Measurements from ENCODE around the gene HPS3.

Gene HPS3

DNA sequence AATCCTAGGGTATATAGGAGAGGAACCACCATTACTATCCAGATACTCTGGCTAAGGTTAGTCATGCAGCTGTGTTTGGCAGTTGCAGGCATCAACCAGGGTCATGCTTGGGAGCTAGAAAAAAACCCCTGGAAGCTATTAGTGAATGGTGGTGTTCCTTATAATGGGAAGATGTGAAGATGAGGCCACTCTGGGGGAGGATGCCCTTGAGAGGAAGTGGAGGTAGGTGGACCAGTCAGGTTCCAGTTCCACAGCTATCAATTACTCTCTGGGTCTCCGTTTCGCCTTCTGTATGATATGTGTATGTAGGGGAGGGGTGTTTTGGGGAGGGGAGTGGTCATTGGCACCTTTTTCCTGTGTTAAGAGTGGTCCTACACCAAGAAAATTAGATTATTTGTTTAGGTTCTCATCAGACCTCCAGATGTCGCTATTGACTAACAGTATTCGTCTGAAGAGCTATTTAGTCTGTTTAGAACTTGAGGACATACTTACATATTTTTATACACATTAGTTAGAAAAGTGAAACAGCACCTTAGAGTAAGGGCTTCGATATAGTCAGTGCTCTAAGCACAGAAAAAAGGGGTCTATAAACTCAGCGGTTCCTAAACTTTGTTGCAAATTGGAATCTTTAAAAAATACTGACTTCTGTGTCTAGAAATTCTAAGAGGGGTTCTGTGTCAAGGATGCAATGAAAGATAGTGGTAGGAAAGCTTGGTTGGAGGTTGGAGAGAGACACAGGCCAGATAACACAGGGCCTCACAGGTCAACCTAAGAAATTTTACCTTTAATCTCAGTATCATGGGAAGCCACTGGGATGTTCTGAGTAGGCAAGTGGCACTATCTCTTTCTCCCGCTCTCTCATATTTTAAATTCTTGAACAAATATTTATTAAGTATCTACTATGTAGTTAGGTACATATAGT is 9.1 kb upstream of the HPS3 start:
- DNase-seq, result peak; percentile 52

DNA sequence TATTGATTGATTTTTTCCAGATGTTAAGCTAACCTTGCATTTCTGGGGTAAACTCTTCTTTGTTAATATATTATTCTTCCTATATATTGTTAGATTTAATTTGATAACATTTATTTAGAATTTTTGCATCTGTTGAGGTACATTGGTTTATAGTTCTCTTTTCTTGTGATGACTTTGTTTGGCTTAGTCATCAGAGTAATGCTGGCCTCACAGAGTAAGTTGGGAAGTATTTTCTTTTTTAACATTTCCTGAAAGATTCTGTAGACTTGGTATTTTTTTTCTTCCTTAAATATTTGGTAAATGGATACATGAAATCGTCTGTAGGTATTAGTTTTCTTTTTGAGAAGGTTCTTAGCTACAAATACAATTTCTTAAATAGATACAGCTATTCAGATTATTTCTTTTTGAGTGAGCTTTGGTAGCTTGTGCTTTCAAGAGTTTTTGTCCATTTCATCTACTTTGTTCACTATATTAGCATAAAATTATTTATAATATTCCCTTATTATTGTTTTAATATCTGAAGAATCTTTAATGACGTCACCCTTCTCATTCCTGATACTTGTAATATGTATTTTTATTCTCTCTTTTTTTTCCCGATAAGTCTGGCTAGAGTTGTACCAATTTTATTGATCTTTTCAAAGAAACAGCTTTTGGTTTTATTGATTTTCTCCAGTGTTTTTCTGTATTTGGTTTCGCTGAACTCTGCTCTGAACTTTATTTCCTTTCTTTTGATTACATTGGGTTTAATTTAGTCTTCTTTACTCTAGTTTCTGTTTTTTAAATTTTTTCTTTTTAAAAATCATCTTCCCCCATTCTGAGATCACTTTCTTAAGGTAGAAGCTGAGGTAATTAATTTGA is 6.5 kb upstream of the HPS3 start:
- DNase-seq, result no peak

DNA sequence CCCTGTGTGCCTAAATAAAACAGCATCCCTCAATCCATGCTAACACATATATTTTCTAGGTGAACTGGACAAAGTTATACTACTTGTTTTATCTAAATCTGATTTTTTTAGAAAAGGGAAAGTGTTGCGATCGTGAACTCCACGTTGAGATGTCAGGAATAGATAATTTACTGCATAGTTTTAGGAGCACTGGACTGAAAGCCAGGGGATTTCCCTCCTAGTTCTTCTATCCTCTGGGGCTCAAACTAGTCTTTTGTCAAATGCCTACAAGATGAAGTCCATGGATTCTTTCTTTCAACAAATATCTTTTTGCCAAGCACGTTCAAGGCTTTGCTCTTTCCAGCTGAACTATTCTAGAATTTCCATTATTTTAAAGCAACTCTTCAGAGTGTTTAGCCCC is 617 bp upstream of the HPS3 start:
- DNase-seq, result no peak

DNA sequence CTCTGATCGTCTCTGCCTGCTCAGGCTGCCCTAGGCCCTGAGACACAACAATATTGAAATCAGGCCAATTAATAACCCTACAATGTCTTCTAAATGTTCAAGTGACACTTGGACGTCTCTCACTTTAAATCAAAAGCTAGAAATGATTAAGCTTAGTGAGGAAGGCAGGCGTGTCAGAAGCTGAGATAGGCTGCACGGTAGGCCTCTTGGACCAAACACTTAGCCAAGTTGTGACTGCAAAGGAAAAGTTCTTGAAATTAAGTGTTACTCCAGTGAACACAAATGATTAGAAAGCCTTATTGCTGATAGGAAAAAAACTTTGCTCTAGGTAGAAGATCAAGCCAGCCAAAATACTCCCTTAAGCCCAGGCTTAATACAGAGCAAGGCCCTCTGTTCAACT is 2.2 kb downstream of the HPS3 start:
- no peak for DNase-seq

DNA sequence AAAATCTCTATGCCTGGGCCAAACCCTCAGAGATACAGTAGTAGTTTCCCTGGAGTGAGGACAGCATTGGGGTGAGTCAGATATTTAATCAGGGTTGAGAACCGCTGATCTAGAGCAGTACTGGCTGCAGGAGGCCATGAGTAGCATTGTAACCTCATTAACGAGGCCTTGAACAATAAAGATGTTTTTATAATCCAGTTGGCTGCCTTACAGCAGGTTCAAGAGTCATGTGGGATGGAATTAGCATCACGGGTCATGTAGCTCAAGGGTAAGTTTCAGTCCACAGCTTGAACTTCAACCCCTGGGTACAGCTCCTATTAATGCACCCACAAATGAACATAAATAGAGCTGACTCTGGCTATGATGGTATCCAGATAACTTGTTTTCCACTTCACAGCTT is 5.1 kb downstream of the HPS3 start:
- DNase-seq, result no peak

DNA sequence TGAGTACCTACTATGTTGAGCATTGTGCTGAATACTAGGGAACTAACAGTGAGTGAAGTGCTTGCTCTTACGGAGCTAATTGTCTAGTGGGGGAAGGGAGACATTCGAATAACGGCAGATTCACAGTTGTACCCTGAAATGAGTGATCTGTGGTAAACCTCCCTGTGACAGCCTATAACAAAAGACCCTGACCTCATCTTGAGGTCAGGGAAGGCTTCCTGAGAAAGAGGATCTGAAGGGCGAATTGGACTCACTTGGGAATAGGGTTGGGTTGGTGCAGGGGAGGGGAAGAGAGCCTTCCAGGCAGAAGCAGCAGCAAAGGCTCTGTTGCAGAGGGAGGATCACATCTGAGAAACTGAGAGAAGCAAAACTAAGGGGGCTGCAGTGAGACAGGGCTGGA is 13.2 kb downstream of the HPS3 start:
- DNase-seq, result no peak

DNA sequence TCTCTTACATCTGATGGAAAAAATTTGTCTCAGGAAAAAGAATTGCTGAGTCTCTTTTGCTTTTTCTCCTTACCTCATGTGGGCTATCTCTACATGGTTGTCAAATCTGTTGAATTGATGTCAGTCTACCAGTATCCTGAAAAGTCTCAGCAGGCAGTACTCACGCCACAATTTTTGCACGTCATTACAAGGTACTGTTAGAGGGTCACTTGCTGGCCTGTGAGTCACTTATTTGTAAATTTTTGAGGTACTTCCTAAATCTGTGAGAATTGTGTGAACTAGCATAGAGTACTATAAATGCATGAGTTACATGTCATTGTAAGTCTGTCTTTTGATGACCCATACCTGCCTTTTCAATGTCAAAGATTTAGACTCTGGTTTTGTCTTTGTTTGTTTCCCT is 15.9 kb downstream of the HPS3 start:
- DNase-seq, result no peak

DNA sequence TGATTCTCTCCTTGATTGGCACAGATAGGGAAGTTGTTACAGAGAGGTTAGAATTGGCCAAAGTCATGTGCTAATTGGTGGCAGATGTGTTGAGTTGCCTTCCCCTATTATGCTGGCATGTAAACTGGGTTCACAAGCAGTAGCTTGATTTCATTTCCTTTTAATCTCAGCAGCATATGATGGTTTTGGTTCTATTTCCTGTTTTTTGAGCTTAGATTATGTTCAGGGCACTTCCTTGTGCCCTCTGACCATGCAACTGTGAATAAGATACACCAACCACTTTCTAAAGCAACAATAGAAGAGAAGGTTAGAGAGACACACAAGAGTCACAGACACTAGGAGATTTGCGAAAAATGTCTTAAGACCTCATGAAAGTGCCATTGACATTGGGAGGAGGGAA is 16.5 kb downstream of the HPS3 start:
- DNase-seq, result no peak

DNA sequence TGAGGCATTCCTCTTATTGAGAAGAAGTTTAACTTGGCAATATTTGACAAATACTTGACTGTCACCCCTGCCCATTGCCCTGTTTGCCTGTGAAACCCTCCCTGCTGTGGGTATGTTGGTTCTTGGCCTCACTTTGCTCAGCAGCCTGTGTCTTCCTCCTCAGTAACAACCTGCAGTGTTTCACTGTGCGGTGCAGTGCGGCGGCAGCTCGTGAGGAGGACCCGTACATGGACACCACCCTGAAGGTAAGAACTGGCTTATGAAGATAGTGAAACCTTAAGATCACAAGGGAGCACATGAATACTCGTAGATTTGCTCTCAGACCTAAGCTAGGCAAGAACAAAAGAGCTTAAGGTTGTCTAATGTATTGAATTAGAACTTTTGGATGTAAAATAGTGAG is 21.0 kb downstream of the HPS3 start:
- DNase-seq, result no peak

DNA sequence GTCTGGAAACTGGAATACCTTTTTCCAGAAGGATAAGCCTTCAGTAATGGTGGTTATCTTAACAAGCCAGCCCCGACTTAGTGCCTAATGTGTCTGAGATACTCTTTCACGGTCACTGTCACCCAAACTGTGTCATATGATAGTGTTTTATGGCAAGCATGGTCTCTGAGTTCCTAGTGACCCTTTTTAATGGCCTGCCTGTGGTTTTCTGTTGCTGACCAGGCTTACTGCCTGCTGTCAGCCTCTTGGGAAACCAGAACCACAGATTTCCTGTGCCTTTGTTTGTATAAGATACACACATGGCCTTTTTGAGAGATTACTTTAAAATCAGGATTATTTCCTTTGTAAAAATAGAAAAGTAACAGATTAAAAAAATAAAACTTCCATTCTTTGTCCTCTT is 22.4 kb downstream of the HPS3 start:
- DNase-seq, result no peak

DNA sequence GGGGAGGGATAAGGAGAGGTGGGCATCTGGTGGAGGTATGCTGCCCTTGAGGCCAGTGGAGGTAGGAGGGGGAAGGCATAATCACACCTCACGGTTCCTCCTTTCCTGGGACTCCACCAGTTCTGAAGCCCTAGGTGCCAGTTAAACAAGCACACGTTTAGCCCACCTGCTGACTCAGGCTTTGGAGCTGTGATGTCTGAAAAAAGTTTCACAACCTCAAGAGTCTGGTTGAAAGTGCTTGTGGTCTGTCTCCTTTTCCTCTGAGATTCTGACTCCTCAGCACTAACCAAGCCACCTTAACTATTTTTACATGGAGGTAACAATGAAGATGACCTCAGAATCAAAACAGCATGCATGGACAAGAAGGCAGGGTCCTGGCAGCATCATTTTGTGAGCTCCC is 23.0 kb downstream of the HPS3 start:
- no peak for DNase-seq

DNA sequence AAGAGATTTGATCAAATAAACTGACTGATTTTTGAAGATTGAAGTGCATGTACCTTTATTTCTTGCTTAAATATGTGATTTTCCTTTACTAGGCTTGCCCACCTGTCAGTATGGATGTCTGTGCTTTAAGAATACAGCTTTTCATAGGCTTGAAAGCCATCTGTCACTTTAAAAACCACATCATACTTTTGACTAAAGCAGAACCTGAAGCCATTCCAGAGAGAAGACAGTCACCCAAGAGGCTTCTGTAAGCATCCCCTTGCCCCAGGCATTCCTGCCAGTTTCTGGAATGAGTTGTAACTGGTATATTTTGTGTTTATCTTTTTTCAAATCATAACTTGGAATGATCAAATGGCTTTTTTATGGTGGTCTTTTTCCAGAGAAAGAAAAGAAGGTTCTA is 24.0 kb downstream of the HPS3 start:
- DNase-seq, result no peak

DNA sequence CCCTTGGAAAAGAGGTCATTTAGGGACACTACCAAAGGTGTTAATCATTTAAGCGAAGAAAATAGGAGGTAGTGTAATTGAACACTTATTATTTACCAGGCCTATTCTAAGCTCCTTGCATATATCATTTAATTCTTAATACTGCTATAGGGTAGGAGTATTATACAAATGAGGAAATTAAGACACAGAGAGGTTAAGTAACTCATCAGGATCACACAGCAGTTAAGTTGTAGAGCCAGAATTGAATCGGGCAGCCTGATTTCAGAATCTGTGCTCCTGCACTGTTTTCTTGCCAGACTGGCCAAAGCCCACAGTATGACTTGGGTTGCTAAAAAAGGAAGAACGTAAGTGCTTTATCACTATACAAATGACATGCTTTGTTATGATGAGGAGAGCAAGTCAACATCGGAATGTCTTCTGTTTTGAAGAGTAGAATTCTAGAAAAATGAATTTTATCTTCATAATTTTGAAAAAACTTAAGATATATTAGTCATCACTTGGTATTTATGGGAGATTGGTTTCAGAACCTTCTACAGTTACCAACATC is 31.4 kb downstream of the HPS3 start:
- DNase-seq, result no peak

DNA sequence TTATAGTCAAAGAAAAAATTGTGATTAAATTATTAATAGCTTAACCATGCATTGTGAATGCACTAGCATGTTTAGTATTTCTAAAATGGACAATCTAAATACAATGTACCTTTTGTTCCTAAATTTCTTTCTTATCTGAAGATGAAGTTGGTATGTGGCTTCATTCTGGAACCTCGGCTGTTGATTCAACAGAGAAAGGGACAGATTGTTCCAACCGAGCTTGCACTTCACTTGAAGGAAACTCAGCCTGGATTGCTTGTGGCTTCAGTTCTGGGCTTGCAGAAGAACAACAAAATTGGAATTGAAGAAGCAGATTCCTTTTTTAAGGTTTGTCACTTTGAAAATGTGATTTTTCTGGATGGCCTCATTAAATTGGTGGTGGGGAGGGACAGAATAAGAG is 32.6 kb downstream of the HPS3 start:
- DNase-seq, result no peak

DNA sequence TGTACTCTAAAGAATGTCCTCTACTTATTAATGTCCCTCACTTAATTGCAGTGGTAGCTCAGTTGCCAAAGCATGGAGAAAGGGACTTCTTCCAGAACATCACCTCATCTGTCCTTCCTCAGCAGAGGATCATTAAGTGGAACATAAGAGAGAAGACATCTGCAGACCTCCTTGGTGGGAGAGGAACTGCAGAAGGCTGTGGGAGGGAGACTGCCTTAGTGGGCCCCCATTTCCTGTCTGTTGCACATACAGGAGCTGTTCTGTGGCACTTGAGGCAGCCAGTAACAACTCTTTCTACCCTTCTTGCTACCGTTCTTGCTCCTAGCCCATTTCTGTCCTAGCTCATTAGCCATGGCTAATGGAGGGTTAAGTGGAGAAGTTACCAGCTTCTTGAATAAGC is 33.6 kb downstream of the HPS3 start:
- no peak for DNase-seq

DNA sequence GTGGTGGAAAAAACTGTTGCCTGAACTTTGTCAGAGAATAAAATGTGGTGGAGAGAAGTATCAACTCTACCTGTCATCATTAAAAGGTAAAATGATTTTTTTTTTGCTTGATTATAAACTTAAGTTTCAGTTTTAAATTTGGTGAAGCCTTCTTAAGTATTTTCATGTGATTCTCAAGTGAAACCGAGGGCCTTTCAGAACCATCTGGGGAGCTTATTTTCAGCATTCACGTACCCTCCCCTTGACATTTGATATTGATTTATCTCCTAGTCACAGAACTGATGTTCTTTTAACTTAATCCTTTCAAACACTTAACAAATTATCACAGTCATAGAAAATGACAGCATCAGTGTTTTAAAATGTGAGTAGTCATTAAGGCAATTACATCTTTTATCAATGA is 38.5 kb downstream of the HPS3 start:
- DNase-seq, result no peak

DNA sequence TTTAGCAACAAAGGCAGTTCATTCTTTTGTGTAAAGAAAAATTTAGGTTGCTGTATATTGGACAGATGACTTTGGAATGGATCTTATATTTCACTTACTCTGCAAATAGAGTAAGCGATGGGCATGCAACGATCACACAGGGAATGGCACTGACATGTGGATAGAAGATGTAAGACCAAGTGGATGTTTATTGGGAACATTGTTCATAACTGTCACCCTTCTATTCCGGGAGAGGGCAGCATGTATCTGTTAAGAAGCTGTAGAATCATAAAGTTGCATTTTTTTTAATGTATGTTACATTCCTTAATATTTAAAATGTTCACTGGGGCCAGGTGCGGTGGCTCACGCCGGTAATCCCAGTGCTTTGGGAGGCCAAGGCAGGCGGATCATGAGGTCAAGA is 41.2 kb downstream of the HPS3 start:
- DNase-seq, result no peak

DNA sequence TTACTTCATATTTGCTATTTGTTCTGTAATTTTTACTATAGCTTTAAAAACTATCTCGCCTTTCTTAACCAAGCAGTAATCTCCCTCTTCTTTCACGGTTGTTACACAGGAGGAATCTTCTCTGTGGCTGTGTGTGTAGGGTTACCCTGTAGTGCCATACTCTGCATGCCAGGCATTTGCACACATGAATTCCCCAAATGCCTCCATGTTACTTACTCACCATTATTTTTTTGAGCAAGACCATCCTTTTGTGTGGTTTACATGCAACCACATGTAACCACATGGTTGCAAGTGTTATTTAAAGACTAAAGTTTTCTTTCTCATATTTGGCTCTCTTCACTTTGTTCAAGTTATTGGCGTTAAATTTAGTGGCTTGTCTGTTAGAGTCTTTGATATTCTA is 45.5 kb downstream of the HPS3 start:
- no peak for DNase-seq

DNA sequence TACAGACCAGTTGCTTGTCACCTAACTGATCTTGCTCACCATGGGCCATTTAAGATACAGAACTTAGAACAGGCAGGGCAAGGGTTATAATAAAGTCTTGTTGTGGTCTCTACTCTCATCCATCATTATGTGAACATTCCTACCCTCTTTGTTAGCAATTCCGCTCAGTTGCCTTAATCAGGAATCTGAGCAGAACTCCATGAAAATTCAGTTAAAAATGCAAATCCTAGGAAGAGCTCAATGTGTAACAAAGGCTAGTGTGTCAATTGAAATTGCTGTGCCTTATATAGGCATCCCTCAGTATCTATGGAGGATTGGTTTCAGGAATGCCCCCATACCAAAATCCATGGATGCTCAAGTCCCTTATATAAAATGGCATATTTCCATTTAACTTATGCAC is 47.7 kb downstream of the HPS3 start:
- DNase-seq, result no peak

DNA sequence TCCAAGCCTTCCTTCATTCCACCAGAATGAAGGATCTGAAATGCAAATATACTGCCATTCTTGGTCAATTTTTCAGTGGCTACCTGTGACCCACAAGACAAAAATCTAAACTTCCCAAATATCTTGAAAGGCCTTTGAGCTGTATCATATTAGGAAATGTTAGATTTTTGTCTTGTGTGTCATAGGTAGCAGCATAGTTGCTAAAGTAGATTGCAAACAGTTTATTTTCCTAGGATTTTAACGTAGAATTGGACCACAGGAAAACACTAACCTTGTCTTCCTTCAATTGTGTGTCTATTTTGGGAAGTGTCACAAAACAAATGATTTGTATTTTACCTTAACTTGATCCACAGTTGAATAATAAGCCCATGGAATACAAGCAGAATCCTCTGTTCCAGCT is 49.8 kb downstream of the HPS3 start:
- DNase-seq, result no peak

DNA sequence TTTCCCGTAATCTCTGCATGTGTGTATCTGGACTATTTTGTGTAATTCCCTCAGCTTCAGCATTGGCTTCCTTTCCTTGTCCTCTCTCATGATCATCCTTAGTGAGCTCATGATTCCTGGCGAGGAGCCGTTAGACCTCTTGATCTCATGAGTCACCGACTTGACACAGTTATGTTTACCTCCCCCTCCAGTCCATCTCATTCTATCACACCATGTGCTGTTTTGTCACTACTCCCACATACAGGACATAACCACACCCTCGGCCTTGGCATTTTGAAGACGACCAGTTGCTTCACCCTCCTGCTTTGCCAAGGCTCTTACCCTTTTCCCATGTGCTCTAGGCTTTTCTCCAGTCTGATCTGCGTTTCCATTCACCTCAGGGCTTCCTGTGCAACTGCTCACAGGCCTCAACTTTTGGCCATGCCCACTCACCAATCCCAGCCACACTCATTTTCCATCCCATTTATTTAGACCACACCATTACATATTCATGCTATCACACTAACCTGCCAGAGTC is 50.7 kb downstream of the HPS3 start:
- DNase-seq, result no peak

DNA sequence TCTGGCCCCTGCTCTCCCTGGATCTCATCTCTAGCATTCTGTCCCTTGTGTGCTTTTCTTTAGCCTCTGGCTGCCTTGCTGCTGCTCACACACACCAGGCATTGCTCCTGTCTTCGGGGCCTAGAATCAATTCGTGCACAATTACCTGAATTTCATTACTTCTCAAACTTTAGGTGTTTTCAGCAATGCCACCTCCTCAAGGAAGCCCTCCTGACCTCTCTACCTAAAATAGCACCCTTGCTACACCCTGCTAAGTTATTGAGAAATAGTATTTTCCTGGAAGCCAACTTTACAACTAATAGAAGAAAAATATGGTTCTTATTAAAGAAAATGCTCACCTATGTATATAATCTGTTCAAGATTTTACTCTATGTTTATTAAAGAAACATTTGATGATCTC is 51.7 kb downstream of the HPS3 start:
- no peak for DNase-seq

DNA sequence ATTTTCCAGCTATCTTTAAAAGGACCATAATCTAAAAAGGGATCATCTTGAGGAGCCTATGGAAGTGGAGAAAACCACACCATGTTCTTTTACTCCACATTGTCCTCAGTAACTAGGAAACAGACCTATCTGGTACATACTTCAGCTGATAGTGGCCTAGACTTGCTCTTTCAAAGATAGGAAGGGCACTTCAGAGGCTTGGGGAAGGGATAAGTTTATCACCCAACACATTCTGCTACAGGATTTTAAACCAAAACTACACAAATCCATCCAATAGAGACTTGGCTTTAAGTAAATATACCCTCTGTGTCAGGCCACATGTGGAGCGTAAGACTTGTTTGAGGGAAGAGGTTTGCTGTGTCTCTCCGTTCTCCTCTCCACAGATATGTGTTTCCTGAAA is 56.8 kb downstream of the HPS3 start:
- no peak for DNase-seq

DNA sequence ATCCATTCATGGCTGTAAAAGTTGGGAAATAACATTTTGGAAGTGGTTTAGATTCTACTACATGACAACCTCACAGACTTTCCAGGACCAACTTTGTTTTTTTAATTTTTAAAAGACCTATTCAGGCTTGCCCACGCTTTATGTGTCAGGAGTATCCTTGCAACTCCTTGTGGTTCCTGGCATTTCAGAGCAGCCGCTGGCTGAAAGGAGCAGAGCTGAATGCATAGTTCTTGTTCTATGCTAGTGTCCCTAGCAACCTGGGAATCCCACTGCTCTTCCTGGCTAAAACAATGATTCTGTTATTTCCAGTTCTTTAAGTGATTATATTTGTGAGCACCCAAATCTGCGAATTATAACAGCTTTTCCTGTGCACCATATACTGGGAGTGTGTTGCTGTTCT is 57.3 kb downstream of the HPS3 start:
- DNase-seq, result no peak
